Transverse colon (tissue), 4 donors: ENCODE data around the gene GABPB2.

Experiments used
- EP300 ChIP-seq: sonication (generic); formaldehyde crosslinking; IDR thresholded peaks from one replicate; pipeline ENCODE4 v1.6.1; 2017; ENCODE audit warnings: antibody characterized with exemption, low read depth
- POLR2A ChIP-seq: fragments of 450-650 bp; IDR thresholded peaks from one replicate; pipeline ENCODE4 v1.6.1; 2016; ENCODE audit warnings: antibody characterized with exemption, mild to moderate bottlenecking, moderate library complexity
- POLR2AphosphoS5 ChIP-seq, 3 donors: sonication (generic); formaldehyde crosslinking; IDR thresholded peaks; one replicate each; pipeline ENCODE4 v1.6.1; 2016; ENCODE audit warnings: antibody characterized with exemption in 3 of 3
- TF ChIP-seq, protein P1 (sequence below), 5 experiments: fragments of 200-600 bp in 3 of 5; fragments of 450-650 bp in 2 of 5; sonication (generic) in 3 of 5; IDR thresholded peaks; 1 replicate in 2 of 5; 2 replicates in 3 of 5; pipeline ENCODE4 v1.5.1; 2016 to 2017; ENCODE audit warnings: antibody characterized with exemption in 5 of 5, inconsistent platforms in 3 of 5, mild to moderate bottlenecking in 2 of 5, moderate library complexity in 1 of 5

DNA sequence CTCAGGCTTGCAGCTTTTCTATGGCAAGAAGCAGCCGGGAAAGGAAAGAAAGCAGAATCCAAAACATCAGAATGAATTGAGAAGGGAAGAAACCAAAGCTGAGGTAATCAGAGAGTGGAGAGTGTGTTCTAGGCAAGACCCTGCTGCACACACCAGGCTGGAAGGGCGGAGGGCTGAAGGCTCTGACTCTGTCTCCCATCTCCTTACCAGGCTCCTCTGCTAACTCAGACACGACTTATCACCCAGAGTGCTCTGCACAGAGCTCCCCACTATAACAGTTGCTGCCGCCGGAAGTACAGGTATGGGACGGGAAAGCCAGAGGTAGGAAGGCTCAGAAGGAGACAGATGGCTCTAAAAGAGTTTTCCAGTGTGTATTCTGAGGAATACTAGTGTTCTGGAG, 96.6 kb downstream of the GABPB2 start:
- TF ChIP-seq, protein P1, sequence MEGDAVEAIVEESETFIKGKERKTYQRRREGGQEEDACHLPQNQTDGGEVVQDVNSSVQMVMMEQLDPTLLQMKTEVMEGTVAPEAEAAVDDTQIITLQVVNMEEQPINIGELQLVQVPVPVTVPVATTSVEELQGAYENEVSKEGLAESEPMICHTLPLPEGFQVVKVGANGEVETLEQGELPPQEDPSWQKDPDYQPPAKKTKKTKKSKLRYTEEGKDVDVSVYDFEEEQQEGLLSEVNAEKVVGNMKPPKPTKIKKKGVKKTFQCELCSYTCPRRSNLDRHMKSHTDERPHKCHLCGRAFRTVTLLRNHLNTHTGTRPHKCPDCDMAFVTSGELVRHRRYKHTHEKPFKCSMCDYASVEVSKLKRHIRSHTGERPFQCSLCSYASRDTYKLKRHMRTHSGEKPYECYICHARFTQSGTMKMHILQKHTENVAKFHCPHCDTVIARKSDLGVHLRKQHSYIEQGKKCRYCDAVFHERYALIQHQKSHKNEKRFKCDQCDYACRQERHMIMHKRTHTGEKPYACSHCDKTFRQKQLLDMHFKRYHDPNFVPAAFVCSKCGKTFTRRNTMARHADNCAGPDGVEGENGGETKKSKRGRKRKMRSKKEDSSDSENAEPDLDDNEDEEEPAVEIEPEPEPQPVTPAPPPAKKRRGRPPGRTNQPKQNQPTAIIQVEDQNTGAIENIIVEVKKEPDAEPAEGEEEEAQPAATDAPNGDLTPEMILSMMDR (IDR thresholded peaks at IDR 0.05) = no peak
- no peak for TF ChIP-seq POLR2A
- no peak for TF ChIP-seq POLR2AphosphoS5 (IDR thresholded peaks at IDR 0.05)
- no peak for TF ChIP-seq EP300
